Endothelial cell (in vitro differentiated cells): ENCODE results near the gene ARHGAP44. TPM values are rescaled to one million over a fixed set of nuclear protein-coding genes. Genes with fewer than 3 reads are reported as not detected.

Source experiments
- DNase-seq: peaks from one replicate; pipeline ENCODE4 v3.0.0; 2021; ENCODE audit warnings: low spot score
- H3K27ac Mint-ChIP-seq: one replicate; pipeline ENCODE4 v1.8.0; 2021; ENCODE audit warnings: mixed read lengths, inconsistent platforms; ENCODE audit not compliant: unreplicated experiment
- H3K27me3 Mint-ChIP-seq: one replicate; pipeline ENCODE4 v1.8.0; 2021; ENCODE audit warnings: mild to moderate bottlenecking, moderate library complexity, mixed read lengths, inconsistent platforms; ENCODE audit not compliant: unreplicated experiment
- H3K36me3 Mint-ChIP-seq: one replicate; pipeline ENCODE4 v1.8.0; 2021; ENCODE audit warnings: mild to moderate bottlenecking, low read depth, mixed read lengths, inconsistent platforms; ENCODE audit not compliant: unreplicated experiment
- H3K4me1 Mint-ChIP-seq: one replicate; pipeline ENCODE4 v1.8.0; 2021; ENCODE audit warnings: mild to moderate bottlenecking, mixed read lengths, inconsistent platforms; ENCODE audit not compliant: unreplicated experiment
- H3K4me3 Mint-ChIP-seq: one replicate; pipeline ENCODE4 v1.8.0; 2021; ENCODE audit warnings: mild to moderate bottlenecking, mixed read lengths, inconsistent platforms; ENCODE audit not compliant: unreplicated experiment
- H3K9me3 Mint-ChIP-seq: one replicate; pipeline ENCODE4 v1.8.0; 2021; ENCODE audit warnings: mixed read lengths, inconsistent platforms; ENCODE audit not compliant: unreplicated experiment
- total RNA-seq: library from RNA; stranded (reverse); fragmentation: NEBNext Ultra II Directional; extraction: Animal tissue kit (Norgen Biotek cat#: 25700); gene quantifications from one replicate; pipeline ENCODE4 v1.2.1, GENCODE V29; 2021; ENCODE audit not compliant: unreplicated experiment
- TF ChIP-seq, protein P1 (sequence below): fragments of 200-600 bp; sonication (generic); IDR thresholded peaks from one replicate; pipeline ENCODE4 v1.5.0; 2021; ENCODE audit warnings: antibody characterized with exemption; ENCODE audit not compliant: unreplicated experiment

ARHGAP44 gene
- total RNA-seq, 1 donor from 2014 or later = 11.5 TPM

GRCh38 chr17:12768255-12768654 is 21.0 kb upstream of the ARHGAP44 start:
- no peaks in the 10 kb centered on the region for H3K4me1 Mint-ChIP-seq
- no peak overlapping the region for H3K27ac Mint-ChIP-seq
- H3K27me3 Mint-ChIP-seq = no peaks in the 10 kb centered on the region
- DNase-seq = no peak
- no peaks in the 10 kb centered on the region for H3K36me3 Mint-ChIP-seq
- TF ChIP-seq, protein P1, sequence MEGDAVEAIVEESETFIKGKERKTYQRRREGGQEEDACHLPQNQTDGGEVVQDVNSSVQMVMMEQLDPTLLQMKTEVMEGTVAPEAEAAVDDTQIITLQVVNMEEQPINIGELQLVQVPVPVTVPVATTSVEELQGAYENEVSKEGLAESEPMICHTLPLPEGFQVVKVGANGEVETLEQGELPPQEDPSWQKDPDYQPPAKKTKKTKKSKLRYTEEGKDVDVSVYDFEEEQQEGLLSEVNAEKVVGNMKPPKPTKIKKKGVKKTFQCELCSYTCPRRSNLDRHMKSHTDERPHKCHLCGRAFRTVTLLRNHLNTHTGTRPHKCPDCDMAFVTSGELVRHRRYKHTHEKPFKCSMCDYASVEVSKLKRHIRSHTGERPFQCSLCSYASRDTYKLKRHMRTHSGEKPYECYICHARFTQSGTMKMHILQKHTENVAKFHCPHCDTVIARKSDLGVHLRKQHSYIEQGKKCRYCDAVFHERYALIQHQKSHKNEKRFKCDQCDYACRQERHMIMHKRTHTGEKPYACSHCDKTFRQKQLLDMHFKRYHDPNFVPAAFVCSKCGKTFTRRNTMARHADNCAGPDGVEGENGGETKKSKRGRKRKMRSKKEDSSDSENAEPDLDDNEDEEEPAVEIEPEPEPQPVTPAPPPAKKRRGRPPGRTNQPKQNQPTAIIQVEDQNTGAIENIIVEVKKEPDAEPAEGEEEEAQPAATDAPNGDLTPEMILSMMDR = no peak
- H3K9me3 Mint-ChIP-seq = no peaks in the 10 kb centered on the region
- H3K4me3 Mint-ChIP-seq = no peak overlapping the region

GRCh38 chr17:12769981-12770380 is 19.3 kb upstream of the ARHGAP44 start:
- Mint-ChIP-seq H3K9me3 (no peaks in the 10 kb centered on the region), H3K27ac (no peak overlapping the region)

GRCh38 chr17:12773153-12773552 is 16.1 kb upstream of the ARHGAP44 start:
- H3K27me3 Mint-ChIP-seq = no peaks in the 10 kb centered on the region
- H3K4me3 Mint-ChIP-seq = no peak overlapping the region
- H3K36me3 Mint-ChIP-seq = no peaks in the 10 kb centered on the region

More at GRCh38 chr17:12769981-12770380, 19.3 kb upstream of the ARHGAP44 start:
- TF ChIP-seq, protein P1 = no peak
- Mint-ChIP-seq H3K4me3 (no peak overlapping the region), H3K4me1 (no peaks in the 10 kb centered on the region), H3K36me3 (no peaks in the 10 kb centered on the region), H3K27me3 (no peaks in the 10 kb centered on the region)
- DNase-seq = no peak

GRCh38 chr17:12789075-12789480 is 220 bp upstream of the ARHGAP44 start:
- peak overlapping the region; percentile 89 for H3K4me3 Mint-ChIP-seq
- no peak for DNase-seq
- H3K36me3 Mint-ChIP-seq = no peaks in the 10 kb centered on the region
- no peaks in the 10 kb centered on the region for H3K9me3 Mint-ChIP-seq
- TF ChIP-seq, protein P1 = no peak
- peaks cover 2% of the 10 kb centered on the region for H3K27me3 Mint-ChIP-seq
- peaks cover 8% of the 10 kb centered on the region for H3K4me1 Mint-ChIP-seq
- H3K27ac Mint-ChIP-seq = no peak overlapping the region

More at GRCh38 chr17:12773153-12773552, 16.1 kb upstream of the ARHGAP44 start:
- Mint-ChIP-seq H3K27ac (no peak overlapping the region), H3K9me3 (no peaks in the 10 kb centered on the region), H3K4me1 (no peaks in the 10 kb centered on the region)
- TF ChIP-seq, protein P1 = no peak
- no peak for DNase-seq

GRCh38 chr17:12790249-12791106 is 1.2 kb downstream of the ARHGAP44 start:
- TF ChIP-seq, protein P1 = no peak
- H3K27ac Mint-ChIP-seq = no peak overlapping the region
- H3K4me3 Mint-ChIP-seq = peak overlapping the region; percentile 96
- peaks cover 2% of the 10 kb centered on the region for H3K27me3 Mint-ChIP-seq
- H3K4me1 Mint-ChIP-seq = peaks cover 18% of the 10 kb centered on the region
- H3K9me3 Mint-ChIP-seq = no peaks in the 10 kb centered on the region
- no peaks in the 10 kb centered on the region for H3K36me3 Mint-ChIP-seq
- DNase-seq = peak; percentile 10
